Skeletal muscle satellite cell (primary cell): ENCODE data around the gene ENAH. TPM values are rescaled to one million over a fixed set of nuclear protein-coding genes. Genes with fewer than 3 reads are reported as not detected.
"Not testable (repeated sequence)": the region's sequence is repeated elsewhere in the genome, so short reads cannot be mapped to it uniquely, and the experiment has no call there.

Experiments used
- H3K27me3 ChIP-seq: 2 replicates; pipeline ENCODE4 v1.7.0; 2013; ENCODE audit warnings: low read length; ENCODE audit not compliant: control insufficient read depth, insufficient read depth
- H3K36me3 ChIP-seq: 2 replicates; pipeline ENCODE4 v1.7.0; 2013; ENCODE audit warnings: mild to moderate bottlenecking, control low read depth, low read length; ENCODE audit not compliant: insufficient read depth
- H3K4me1 ChIP-seq: 2 replicates; pipeline ENCODE4 v1.7.0; 2013; ENCODE audit warnings: low read length; ENCODE audit not compliant: control insufficient read depth, insufficient read depth
- H3K4me2 ChIP-seq: 2 replicates; pipeline ENCODE4 v1.7.0; 2013; ENCODE audit warnings: mild to moderate bottlenecking, low read length
- H3K4me3 ChIP-seq: 2 replicates; pipeline ENCODE4 v1.7.0; 2013; ENCODE audit warnings: low read length
- H3K9ac ChIP-seq: 2 replicates; pipeline ENCODE4 v1.7.0; 2013; ENCODE audit warnings: mild to moderate bottlenecking, low read depth, low read length, moderate library complexity
- H3K9me3 ChIP-seq: replicated peaks from 2 replicates; pipeline ENCODE4 v1.7.0; 2013; ENCODE audit warnings: mild to moderate bottlenecking, control low read depth, low read length
- total RNA-seq: library from RNA; depleted of rRNA; stranded (reverse); fragments of >200 nt; gene quantifications from 2 replicates; pipeline ENCODE4 v1.2.3, GENCODE V29; 2012; rRNA removed

ENAH gene
- 68.6 and 129 TPM in 2 replicates for total RNA-seq

- Histone ChIP-seq H3K9ac (peak within 1 kb of the TSS; percentile 90), H3K4me2 (peak within 1 kb of the TSS; percentile 81), H3K36me3 (peaks cover 5% of the 10 kb centered on the region), H3K27me3 (no peaks in the 10 kb centered on the region), H3K9me3 (no peaks in the 10 kb centered on the region), H3K4me3 (peak within 1 kb of the TSS; percentile 86), H3K4me1 (peaks cover 54% of the 10 kb centered on the region)
Measured at GRCh38 chr1:225652729-225653462, at the start of gene ENAH. Gene ENAH (minus strand): TSS chr1:225653123. CDS start chr1:225652690, 433 bp downstream.

GRCh38 chr1:225700889-225701465, 48.1 kb upstream of the ENAH start:
- Histone ChIP-seq H3K27me3 (no peaks in the 10 kb centered on the region), H3K9ac (peak overlapping the region; percentile 77), H3K4me3 (peak overlapping the region; percentile 15), H3K36me3 (no peaks in the 10 kb centered on the region), H3K9me3 (no peaks in the 10 kb centered on the region), H3K4me2 (peak overlapping the region; percentile 67), H3K4me1 (peaks cover 27% of the 10 kb centered on the region)

- Histone ChIP-seq H3K4me1 (peaks cover 32% of the 10 kb centered on the region), H3K27me3 (no peaks in the 10 kb centered on the region), H3K4me2 (peak overlapping the region; percentile 67), H3K9ac (peak overlapping the region; percentile 77), H3K36me3 (no peaks in the 10 kb centered on the region), H3K9me3 (no peaks in the 10 kb centered on the region), H3K4me3 (peak overlapping the region; percentile 15)
Measured at GRCh38 chr1:225700164-225700821, 47.4 kb upstream of the ENAH start.

- no peak overlapping the region for H3K4me3 ChIP-seq
- H3K36me3 ChIP-seq = no peaks in the 10 kb centered on the region
Measured at GRCh38 chr1:225699336-225699735, 46.4 kb upstream of the ENAH start.

GRCh38 chr1:225698194-225698593, 45.3 kb upstream of the ENAH start:
- not testable (repeated sequence) for H3K4me2 ChIP-seq, H3K9me3 ChIP-seq, H3K4me3 ChIP-seq, H3K9ac ChIP-seq, H3K36me3 ChIP-seq, H3K27me3 ChIP-seq
- peaks cover 42% of the 10 kb centered on the region for H3K4me1 ChIP-seq

More at GRCh38 chr1:225699336-225699735, 46.4 kb upstream of the ENAH start:
- peak overlapping the region; percentile 66 for H3K9ac ChIP-seq
- H3K4me1 ChIP-seq = peaks cover 38% of the 10 kb centered on the region
- no peaks in the 10 kb centered on the region for H3K9me3 ChIP-seq
- H3K4me2 ChIP-seq = peak overlapping the region; percentile 67
- no peaks in the 10 kb centered on the region for H3K27me3 ChIP-seq

GRCh38 chr1:225697428-225697827, 44.5 kb upstream of the ENAH start:
- H3K4me1 ChIP-seq = peaks cover 42% of the 10 kb centered on the region
- no peak overlapping the region for H3K9ac ChIP-seq
- H3K36me3 ChIP-seq = no peaks in the 10 kb centered on the region
- no peak overlapping the region for H3K4me3 ChIP-seq
- H3K9me3 ChIP-seq = no peaks in the 10 kb centered on the region
- H3K27me3 ChIP-seq = no peaks in the 10 kb centered on the region
- H3K4me2 ChIP-seq = no peak overlapping the region

GRCh38 chr1:225695578-225696337, 42.8 kb upstream of the ENAH start:
- Histone ChIP-seq H3K27me3 (no peaks in the 10 kb centered on the region), H3K9ac (no peak overlapping the region), H3K36me3 (no peaks in the 10 kb centered on the region), H3K4me1 (peaks cover 44% of the 10 kb centered on the region), H3K4me3 (no peak overlapping the region), H3K9me3 (no peaks in the 10 kb centered on the region), H3K4me2 (no peak overlapping the region)

- Histone ChIP-seq H3K4me1 (peaks cover 36% of the 10 kb centered on the region), H3K27me3 (no peaks in the 10 kb centered on the region), H3K4me3 (no peak overlapping the region), H3K4me2 (no peak overlapping the region), H3K36me3 (no peaks in the 10 kb centered on the region), H3K9me3 (no peaks in the 10 kb centered on the region), H3K9ac (no peak overlapping the region)
Measured at GRCh38 chr1:225694151-225694603, 41.3 kb upstream of the ENAH start.

- not testable (repeated sequence) for H3K27me3 ChIP-seq, H3K4me3 ChIP-seq, H3K4me2 ChIP-seq, H3K9ac ChIP-seq, H3K9me3 ChIP-seq, H3K36me3 ChIP-seq
- peaks cover 33% of the 10 kb centered on the region for H3K4me1 ChIP-seq
Measured at GRCh38 chr1:225693697-225694096, 40.8 kb upstream of the ENAH start.

GRCh38 chr1:225693085-225693696, 40.3 kb upstream of the ENAH start:
- Histone ChIP-seq H3K9ac (no peak overlapping the region), H3K4me2 (no peak overlapping the region), H3K27me3 (no peaks in the 10 kb centered on the region)

GRCh38 chr1:225692517-225692879, 39.6 kb upstream of the ENAH start:
- H3K4me2 ChIP-seq = no peak overlapping the region
- H3K36me3 ChIP-seq = no peaks in the 10 kb centered on the region
- no peak overlapping the region for H3K9ac ChIP-seq
- no peaks in the 10 kb centered on the region for H3K27me3 ChIP-seq
- H3K4me1 ChIP-seq = peaks cover 33% of the 10 kb centered on the region
- H3K9me3 ChIP-seq = no peaks in the 10 kb centered on the region
- H3K4me3 ChIP-seq = no peak overlapping the region

More at GRCh38 chr1:225693085-225693696, 40.3 kb upstream of the ENAH start:
- peaks cover 33% of the 10 kb centered on the region for H3K4me1 ChIP-seq
- H3K4me3 ChIP-seq = no peak overlapping the region
- H3K9me3 ChIP-seq = no peaks in the 10 kb centered on the region
- H3K36me3 ChIP-seq = no peaks in the 10 kb centered on the region
